Endothelial cell of hepatic sinusoid (primary cell): ENCODE measurements around the gene PCDHGA7.
"Not testable (repeated sequence)": the region's sequence is repeated elsewhere in the genome, so short reads cannot be mapped to it uniquely, and the experiment has no call there.

Source experiments
- in situ Hi-C: cut with HindIII; loops from 2 replicates; pipeline ENCODE4 v1.10.0; 2017; ENCODE audit warnings: low sequenced_read_pairs

Gene PCDHGA7

GRCh38 chr5:141397756-141398551 lies 15.4 kb downstream of the PCDHGA7 start, which contains the start of gene PCDHGB5:
Gene PCDHGB5, plus strand, starts transcription at chr5:141397947. Its CDS starts 181 bp downstream, at chr5:141398128.
- in situ Hi-C loops: not testable (repeated sequence)

GRCh38 chr5:141398608-141399007 lies 16.1 kb downstream of the PCDHGA7 start:
- in situ Hi-C loops: no loop called here

- in situ Hi-C loops: no loop called here
These were observed 17.2 kb downstream of the PCDHGA7 start for GRCh38 chr5:141399555-141400258.

GRCh38 chr5:141402553-141403243 lies 20.2 kb downstream of the PCDHGA7 start, which contains the start of gene PCDHGA9:
Gene PCDHGA9, plus strand, starts transcription at chr5:141402778. Its CDS starts 175 bp downstream, at chr5:141402953.
- in situ Hi-C loops: no loop called here

- in situ Hi-C loops: no loop called here
These were observed 20.8 kb downstream of the PCDHGA7 start for GRCh38 chr5:141403387-141403786.

GRCh38 chr5:141407790-141408505 lies 25.4 kb downstream of the PCDHGA7 start, which contains the start of gene PCDHGB6:
Gene PCDHGB6, plus strand, starts transcription at chr5:141408021. Its CDS starts 182 bp downstream, at chr5:141408203.
- in situ Hi-C loops: loop anchor here (5.0 kb wide), 1 partner anchor 34 kb away; no protein-coding TSS in a partner anchor

- in situ Hi-C loops: loop anchor here (5.0 kb wide), 1 partner anchor 33 kb away; no protein-coding TSS in a partner anchor
These were observed 27.2 kb downstream of the PCDHGA7 start for GRCh38 chr5:141409598-141410306.

GRCh38 chr5:141411575-141411974 lies 29.0 kb downstream of the PCDHGA7 start:
- in situ Hi-C loops: no loop called here

GRCh38 chr5:141412854-141413539 lies 30.5 kb downstream of the PCDHGA7 start, which contains the start of gene PCDHGA10:
Gene PCDHGA10, plus strand, starts transcription at chr5:141412987. Its CDS starts 189 bp downstream, at chr5:141413176.
- in situ Hi-C loops: no loop called here

GRCh38 chr5:141413540-141414069 lies 31.1 kb downstream of the PCDHGA7 start:
- in situ Hi-C loops: no loop called here

GRCh38 chr5:141414548-141415274 lies 32.2 kb downstream of the PCDHGA7 start:
- in situ Hi-C loops: not testable (repeated sequence)

- in situ Hi-C loops: not testable (repeated sequence)
These were observed 32.7 kb downstream of the PCDHGA7 start for GRCh38 chr5:141415275-141415618.

- in situ Hi-C loops: not testable (repeated sequence)
These were observed 35.1 kb downstream of the PCDHGA7 start, which contains the start of gene PCDHGB7 for GRCh38 chr5:141417494-141418172. Gene PCDHGB7, plus strand, starts transcription at chr5:141417677. Its CDS starts 183 bp downstream, at chr5:141417860.

GRCh38 chr5:141419074-141419880 lies 36.7 kb downstream of the PCDHGA7 start:
- in situ Hi-C loops: no loop called here

GRCh38 chr5:141420855-141421488 lies 38.4 kb downstream of the PCDHGA7 start, which contains the start of gene PCDHGA11:
Gene PCDHGA11, plus strand, starts transcription at chr5:141421051. Its CDS starts 177 bp downstream, at chr5:141421228.
- in situ Hi-C loops: no loop called here

- in situ Hi-C loops: no loop called here
These were observed 38.9 kb downstream of the PCDHGA7 start for GRCh38 chr5:141421489-141421855.
